Cerebellar cortex (tissue), 1 donor: Measurements from ENCODE around the gene STARD9.
"Not testable (repeated sequence)": the region's sequence is repeated elsewhere in the genome, so short reads cannot be mapped to it uniquely, and the experiment has no call there.

Experiments
- DNase-seq: peaks from one replicate; pipeline ENCODE4 v3.0.0-alpha.2; 2015; ENCODE audit warnings: low spot score

The STARD9 gene

DNA sequence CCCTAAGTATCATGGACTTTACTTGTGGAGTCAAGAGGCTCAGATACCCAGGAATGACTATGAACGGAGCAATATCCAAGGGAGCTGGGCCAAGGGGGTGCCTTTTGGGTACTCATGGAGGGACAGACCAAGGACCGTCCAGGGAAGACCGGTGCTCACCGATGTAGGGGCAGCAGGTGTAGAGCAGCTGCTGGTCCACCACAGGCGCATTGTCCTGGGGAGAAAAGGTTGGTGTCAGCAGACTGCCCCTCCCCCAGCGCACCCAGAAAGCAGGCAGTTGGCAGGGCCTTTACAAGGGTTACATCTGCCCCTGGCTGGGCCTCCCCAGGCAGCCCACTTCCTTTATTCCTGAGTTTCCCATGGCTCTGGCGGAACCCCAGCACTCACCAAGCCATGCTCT is 154.0 kb downstream of the STARD9 start:
- DNase-seq = no peak

DNA sequence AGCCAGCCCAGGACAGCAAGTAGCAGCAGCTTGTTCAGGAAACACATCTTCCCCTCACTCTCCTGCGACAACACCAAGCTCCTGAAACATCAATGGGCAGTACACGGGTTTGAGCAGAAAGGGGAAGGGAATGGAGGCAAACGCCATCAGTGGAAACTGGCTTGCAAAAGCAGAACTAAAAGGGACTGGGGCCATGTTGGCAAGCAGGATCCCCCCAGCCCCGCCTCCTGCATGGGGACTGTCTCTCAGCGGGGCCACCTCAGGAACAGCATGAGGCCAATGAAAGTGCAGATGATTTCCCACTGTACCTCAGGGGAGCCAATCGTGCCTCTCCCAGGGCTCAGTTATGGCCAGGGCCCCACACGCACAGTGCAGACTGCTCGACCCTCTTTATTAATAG is 154.7 kb downstream of the STARD9 start:
- DNase-seq = no peak

DNA sequence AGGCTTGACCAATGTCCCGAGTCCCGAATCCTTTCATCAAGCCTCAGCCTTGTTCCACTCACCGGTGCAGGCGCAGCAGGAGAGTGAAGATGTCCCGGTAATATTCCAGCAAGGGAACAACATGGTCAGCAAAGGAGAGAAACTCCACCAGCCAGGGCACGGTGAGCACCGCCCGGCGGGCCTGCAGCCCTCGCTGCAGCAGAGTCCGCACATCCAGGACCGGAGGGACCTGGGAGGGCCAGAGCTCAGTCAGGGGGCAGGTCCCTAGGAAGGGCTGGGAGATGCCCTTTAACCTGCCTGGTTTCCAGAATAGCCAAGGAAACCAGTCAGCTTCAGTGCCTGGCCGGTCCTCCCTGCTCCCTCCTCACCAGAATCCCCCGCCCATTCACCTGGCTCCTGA is 155.1 kb downstream of the STARD9 start:
- no peak for DNase-seq

DNA sequence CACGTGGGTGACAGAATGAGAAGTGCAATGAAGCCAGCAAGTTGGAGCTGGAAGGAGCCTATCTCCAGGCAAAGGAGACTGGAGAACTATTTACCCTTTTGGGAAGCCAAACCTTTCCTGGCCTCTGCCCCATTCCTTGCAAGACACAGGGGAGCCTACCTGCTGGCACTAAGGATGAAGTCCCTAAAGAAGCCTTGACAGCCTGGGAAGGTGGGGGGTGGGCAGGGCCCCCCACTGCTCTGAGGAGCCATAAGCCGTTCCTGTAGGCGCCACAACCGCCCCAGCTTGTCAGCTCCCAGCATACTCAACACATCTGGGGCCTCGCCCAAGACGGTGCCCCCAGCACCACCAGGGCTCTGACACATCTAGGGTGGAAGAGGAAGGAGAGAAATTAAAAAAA is 156.1 kb downstream of the STARD9 start:
- no peak for DNase-seq

DNA sequence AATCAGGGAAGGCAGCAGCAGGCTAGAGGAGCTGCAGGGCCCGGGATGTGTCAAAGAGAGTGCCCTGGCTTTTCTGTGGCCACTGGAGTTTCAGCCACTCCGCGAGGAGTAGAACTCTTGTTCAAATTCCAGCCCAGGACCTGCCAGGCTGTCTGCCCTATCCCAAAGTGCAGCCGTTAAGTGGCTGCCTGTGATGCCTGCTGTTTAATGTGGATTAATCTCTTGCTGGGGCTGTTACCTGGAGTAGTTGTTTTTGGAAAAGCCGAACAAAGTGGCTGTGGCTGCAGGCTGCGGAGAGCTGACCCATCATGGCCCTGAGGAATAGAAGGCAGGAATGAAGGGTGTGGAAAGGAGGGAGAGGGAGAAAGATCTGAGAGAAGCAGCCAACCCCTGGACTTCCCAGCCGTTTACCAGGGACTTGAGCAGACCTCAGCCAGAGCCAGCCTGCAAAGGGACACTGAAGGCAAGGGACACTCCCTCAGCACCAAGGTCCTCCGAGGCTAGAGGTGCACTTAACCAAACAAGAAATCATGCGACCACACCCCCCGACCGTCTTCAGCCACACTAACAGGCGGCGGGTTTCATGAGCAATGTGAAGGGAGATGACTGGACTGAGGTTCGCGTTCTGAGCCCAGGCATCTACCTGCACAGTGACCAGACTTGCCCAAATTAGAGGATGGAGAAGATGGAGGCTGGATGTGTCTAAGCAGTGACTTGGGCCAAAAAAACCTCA is 156.9 kb downstream of the STARD9 start:
- no peak for DNase-seq

DNA sequence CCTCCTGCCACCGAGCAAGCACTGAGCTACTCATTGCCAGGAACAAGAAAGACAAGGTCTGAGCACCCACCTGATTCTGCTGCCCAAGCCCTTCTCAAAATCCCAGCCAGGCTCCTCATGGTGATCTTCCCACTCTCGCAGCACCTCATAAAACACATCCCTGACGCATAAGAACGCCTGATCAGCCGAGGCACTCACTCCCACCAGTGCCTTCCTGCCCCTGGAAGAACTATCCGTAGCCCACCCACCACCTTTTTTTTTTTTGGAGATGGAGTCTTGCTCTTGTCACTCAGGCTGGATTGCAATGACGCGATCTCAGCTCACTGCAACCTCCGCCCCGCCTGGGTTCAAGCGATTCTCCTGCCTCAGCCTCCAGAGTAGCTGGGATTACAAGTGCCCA is 157.6 kb downstream of the STARD9 start:
- DNase-seq = no peak

DNA sequence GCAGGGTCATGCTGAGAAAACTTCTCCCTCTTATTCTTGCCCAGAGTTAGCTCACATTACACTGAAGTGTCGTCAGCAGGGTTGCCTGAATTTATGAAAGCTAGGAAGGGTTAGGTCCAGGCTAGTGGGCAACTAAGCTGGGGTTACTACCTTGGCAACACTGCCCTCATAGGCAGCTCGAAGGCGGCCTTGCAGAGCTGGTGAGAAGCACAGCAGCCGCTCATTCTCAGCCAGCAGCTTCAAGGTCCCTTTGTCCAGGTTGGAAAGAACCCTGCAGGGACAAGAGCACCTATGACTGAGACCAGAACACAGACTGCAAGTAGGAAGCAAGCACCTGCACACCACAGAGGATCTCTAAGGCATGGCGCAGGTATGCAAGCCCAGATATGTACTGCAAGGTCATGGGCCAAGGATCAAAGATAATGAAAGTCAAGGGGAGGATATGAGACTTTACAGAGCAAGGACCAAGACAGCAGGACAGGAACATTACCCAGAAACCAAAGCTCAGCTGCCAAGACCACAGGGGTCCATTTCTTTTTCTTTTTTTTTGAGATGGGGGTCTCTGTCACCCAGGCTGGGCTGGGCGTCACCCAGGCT is 158.8 kb downstream of the STARD9 start:
- no peak for DNase-seq

DNA sequence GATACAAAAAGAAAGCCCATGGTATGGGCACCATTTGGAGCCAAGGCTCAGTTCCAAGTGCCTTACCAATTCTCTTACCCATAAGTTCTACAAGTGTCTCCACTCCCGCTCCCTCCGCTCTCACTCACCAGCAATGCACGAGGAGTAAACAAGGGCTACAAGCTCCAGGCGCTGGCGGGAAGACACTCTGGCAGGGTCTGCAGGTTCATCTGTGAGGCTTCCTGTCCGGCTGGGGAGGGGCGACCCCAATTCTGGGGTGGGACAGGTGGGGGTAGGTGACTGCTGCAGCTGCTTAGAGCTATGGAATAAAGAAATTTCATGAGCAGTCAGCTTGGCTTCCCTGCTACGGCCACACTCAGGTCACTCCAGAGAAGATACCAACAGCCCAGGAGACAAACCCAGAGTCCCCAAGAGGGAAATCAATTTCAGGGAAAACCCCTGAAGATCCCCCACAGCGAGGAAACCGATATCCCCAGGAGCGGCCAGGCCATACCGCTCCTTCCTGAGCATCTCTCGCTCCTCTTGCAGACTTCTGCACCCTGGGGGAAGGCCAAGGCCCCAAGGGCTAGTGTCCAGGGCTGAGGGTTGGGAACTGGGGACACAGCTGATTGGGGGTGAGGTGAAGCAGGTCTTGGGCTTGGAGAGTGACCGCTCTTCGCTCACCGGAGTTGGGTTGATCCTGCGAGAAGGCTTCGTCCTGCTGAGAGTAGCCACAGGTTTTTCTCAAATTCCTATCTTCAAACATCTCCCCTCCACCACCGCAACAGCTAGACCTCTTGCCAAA is 160.2 kb downstream of the STARD9 start:
- no peak for DNase-seq

DNA sequence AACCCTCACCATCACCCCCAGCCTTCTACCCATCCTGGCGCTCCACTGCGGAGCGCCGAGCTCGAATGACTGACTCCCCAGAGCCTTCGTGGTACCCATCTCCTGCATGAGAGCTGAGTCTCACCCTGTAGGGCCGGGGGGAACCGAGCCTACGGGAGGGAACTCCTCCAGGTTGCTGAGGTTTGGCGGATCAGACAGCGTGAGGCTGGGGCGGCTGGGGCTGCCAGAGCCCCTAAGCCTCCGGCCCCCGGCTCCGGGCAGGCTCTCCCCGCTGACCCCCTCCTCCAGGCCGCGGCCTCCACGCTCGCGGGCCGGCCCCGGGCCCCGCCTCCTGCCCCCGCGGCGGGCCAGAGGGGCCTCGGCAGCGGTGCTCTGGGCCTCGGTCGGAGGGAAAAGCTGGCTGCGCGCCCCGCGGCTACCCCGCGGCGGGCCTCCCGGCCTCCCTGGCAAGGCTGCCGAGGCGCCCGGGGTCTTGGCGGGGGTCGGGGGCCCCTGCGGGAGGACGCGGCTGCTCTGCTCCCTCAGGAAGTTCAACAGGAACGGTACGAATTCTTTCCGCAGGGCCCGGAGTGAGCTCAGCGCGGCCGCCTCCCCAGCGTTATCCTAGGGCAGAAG is 160.9 kb downstream of the STARD9 start:
- no peak for DNase-seq

DNA sequence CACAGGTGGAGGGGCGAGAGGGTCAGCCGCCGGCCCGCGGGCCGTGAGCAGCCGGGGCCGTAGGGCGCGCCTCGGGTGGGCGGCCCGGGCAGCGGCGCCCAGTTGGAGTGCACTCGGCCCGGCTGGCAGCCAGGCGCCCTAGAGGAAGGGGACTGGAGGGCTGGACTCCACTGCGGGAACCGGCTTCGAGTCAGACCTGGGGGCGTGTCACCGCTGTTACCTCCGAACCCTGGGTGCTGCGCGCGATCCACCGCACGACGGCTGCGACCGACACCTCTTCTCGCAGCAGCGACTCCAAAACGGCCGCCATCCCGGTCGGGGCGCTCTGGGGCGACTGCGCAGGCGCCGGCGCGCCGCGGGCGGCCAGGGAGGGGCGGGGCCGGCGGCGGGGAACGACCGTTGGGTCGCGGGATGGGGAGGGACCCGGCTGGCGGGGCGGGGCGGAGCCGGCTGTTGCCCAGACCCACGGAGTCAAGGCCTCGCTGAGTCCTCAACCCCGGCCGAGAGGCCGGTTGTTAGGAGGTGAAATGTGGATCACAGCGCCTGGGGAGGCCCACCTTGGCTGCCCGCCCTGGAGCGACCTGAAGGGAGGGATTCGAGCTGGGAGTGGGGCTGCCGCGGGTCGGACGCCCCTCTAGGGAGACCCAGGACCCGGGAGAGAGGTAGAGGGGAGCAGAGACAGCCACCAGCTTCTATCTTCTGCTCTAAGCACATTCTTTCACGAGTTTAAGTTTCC is 161.6 kb downstream of the STARD9 start, which contains the start of gene CDAN1:
Gene CDAN1, minus strand, starts transcription at position 336 of the 736 bp plus-strand sequence. Its CDS starts 26 bp downstream, at position 310.
- DNase-seq = peak; percentile 78

DNA sequence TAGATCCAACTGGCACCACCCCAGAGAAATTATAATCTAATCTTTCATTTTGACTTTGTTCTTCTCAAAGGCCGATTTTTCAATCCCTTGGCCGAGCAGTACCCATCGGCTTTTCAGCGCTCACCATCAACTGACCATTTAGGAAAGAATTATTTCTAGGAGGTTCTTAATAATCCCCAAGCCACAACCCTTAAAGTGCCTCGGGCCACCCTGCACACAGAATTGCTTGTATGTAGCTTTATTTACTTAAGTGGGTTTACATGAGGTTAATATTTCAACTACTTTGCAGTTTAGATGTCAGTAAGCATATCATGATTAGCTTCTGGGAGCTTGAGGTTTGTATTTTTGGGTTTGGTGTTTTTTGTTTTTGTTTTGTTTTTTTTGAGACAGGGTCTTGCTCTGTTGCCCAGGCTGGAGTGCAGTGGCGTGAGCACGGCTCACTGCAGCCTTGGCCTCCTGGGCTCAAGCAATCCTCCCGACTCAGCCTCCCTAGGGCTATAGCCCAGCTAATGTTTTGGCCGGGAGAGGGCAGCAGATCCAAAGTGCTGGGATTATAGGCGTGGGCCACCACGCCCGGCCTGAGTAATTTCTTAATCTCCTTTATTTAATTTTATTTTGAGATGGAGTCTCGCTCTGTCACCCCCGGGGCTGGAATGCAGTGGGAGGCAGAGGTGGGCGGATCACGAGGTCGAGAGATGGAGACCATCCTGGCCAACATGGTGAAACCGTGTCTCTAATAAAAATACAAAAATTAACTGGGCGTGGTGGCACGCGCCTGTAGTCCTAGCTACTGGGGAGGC is 162.3 kb downstream of the STARD9 start:
- no peak for DNase-seq

DNA sequence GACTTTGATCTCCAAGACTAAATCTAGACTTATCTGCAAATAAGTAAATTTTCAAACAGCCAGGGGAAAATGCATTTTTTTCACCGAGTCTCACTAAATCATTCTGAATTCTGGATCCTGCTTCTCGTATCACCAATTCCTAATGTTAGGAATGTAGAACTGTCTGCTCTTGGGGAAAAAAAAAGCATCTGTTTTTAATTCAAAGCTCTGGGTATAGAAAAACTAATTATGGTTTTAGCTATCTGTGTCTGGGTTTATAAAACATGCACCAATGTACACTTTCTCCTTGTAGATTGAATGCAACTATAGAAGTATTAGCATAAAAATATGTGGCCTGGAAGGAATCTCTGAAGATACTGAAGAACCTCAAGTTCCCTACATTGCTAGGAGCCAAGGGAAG is 166.3 kb downstream of the STARD9 start:
- no peak for DNase-seq

DNA sequence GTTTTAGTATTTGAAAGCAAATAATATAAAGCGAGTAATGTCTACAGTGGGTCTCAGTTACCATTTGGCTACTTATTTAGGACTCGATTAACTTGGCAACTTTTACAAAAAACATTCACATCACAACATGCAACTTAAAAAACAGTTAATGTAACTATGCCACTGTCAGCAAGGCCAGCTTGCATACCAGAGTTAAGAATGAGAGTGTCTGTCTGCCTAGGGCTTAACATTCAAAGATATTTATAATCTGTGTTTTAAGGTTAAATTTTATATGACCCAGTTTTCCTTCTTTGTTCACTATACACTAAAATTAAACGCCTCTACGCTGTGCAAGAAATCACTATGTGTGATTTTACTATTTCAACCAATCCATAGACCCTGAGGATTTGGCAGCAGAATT is 166.7 kb downstream of the STARD9 start:
- no peak for DNase-seq

DNA sequence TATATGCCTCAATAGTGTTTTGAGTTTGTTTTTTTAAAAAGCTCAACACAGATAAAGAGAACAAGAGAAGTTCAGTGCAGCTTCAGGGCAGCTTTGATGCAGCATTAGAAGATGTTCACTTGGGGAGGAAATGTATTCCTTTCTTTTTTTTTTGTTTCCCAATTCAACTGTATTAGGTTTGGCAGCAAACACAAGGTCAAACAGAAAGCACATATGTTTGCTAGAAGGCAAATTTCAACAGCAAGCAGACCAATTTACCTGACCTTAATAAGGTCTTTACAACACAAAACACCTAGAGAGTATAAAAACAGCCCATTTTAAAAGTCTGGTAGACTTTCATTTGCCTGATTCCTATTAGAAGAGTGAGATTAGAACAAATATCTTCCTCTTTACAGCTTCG is 168.8 kb downstream of the STARD9 start:
- DNase-seq = no peak

DNA sequence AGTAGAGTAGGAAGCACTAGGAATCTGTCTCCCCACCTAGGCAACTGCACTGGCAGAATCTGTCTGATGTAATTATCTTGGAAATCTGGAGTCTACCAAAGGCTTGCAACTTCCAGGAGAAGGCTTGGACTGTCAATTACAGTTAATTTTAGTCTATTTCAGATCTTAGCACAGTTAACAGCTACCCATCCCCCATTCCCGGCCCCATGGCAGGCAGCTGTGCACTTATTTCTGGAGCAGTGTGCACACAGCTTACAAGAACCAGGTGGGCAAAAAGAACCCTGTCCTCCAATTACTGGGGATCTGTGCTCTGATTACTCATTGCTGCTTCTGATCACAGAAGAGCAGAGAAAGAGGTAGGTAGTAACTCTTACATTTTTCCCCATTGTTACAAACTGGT is 173.9 kb downstream of the STARD9 start:
- no peak for DNase-seq

DNA sequence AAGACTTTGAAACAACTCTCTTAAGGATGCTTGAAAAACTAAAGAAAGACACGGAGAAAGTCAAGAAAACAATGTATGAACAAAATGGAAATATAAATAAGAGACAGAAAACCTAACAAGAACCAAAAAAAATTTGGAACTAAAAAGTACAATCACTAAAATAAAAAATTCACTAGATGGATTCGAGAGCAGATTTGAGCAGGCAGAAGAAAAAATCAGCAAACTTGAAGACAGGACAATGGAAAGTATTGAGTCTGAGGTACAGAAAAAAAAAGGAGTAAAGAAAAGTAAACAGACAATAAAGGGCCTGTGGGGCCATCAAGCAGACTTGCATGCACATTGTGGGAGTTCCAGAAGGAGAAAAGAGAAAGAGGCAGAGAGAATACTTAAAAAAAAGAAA is 174.9 kb downstream of the STARD9 start:
- DNase-seq = no peak

DNA sequence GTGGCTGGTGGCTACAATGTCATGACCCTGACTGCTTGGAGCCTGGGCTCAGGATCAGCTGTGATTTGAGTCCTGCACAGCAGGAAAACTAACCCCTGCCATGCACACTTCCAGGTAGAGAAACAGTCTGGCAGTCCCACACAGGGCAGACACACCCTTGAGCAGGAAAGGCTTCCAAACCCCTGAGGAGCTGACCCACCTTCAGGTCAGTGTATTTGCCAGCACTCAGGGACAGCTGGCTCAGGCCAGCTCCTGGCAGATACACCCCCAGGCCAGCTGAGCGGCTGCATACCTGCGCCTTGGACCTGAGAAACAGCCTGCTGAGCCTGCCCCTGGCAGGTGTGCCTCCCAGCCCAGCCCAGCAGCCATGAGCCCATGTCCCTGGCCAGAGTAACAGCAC is 183.7 kb downstream of the STARD9 start:
- no peak for DNase-seq

DNA sequence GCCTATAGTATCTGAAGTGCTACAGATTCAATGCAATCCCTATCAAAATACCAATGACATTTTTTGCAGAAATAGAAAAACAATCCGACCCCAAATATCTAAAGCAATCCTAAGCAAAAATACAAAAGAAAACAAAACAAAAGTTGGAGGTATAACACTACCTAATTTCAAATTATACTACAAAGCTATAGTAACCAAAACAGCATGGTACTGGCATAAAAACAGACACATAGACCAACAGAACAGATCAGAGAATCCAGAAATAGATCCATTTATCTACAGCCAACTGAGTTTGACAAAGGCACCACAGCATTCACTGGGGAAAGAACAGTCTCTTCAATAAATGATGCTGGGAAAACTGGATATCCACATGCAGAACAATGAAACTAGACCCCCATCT is 185.4 kb downstream of the STARD9 start:
- no peak for DNase-seq

DNA sequence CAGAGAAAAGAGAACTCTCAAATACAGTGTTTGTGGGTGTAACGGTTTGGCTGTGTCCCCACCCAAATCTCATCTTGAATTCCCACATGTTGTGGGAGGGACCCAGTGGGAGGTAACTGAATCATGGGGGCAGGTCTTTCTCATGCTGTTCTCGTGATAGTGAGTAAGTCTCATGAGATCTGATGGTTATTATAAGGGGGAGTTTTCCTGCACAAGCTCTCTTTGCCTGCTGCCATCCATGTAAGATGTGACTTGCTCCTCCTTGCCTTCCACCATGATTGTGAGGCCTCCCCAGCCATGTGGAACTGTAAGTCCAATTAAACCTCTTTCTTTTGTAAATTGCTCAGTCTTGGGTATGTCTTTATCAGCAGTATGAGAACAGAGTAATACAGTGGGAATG is 186.4 kb downstream of the STARD9 start:
- DNase-seq = not testable (repeated sequence)

DNA sequence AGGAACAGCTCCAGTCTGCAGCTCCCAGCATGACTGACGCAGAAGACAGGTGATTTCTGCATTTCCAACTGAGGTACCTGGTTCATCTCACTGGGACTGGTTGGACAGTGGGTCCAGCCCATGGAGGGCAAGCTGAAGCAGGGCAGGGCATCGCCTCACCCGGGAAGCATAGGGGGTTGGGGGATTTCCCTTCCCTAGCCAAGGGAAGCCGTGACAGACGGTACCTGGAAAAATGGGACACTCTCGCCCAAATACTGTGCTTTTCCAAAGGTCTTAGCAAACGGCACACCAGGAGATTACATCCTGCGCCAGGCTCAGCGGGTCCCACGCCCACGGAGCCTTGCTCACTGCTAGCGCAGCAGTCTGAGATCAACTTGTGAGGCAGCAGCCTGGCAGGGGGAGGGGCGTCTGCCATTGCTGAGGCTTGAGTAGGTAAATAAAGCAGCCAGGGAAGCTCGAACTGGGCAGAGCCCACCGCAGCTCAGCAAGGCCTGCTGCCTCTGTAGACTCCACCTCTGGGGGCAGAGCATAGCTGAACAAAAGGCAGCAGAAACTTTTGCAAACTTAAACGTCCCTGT is 188.8 kb downstream of the STARD9 start:
- DNase-seq = not testable (repeated sequence)

DNA sequence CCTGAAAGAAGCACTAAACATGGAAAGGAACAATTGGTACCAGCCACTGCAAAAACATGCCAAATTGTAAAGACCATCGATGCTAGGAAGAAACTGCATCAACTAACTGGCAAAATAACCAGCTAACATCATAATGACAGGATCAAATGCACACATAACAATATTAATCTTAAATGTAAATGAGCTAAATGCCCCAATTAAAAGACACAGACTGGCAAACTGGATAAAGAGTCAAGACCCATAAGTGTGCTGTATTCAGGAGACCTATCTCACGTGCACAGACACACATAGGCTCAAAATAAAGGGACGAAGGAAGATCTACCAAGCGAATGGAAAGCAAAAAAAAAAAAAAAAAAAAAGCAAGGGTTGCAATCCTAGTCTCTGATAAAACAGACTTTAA is 190.7 kb downstream of the STARD9 start:
- DNase-seq = not testable (repeated sequence)
